SK-N-SH treated with all-trans-retinoic acid at 6 μM for 48 hours (cell line): ENCODE measurements around the gene PAPPA.

Experiments used
- ATAC-seq: fragments of 200-7000 bp; cut with Tn5 transposase; 3 replicates; pipeline ENCODE4 v1.9.1; 2020; ENCODE audit warnings: mild to moderate bottlenecking, moderate library complexity
- ARNTL ChIP-seq: fragments of 450-650 bp; formaldehyde crosslinking; IDR thresholded peaks from 2 replicates; pipeline ENCODE4 v1.5.0; 2020; ENCODE audit warnings: low read depth, mild to moderate bottlenecking, moderate library complexity, borderline replicate concordance
- BACH2 ChIP-seq: fragments of 250-450 bp; sonication (Bioruptor Pico); IDR thresholded peaks from 2 replicates; pipeline ENCODE4 v1.9.0; 2021; ENCODE audit warnings: mild to moderate bottlenecking, borderline replicate concordance
- CSDC2 ChIP-seq: fragments of 250-450 bp; sonication (Bioruptor Pico); IDR thresholded peaks from 2 replicates; pipeline ENCODE4 v1.5.0; 2020; ENCODE audit warnings: mild to moderate bottlenecking, moderate library complexity
- ESRRG ChIP-seq: fragments of 250-450 bp; sonication (Bioruptor Pico); IDR thresholded peaks from 2 replicates; pipeline ENCODE4 v1.6.1; 2021; ENCODE audit warnings: mild to moderate bottlenecking
- GLIS3 ChIP-seq: fragments of 250-450 bp; sonication (Bioruptor Pico); IDR thresholded peaks from 2 replicates; pipeline ENCODE4 v1.5.0; 2020; ENCODE audit warnings: mild to moderate bottlenecking, moderate library complexity
- ISL1 ChIP-seq: fragments of 250-450 bp; sonication (Bioruptor Pico); IDR thresholded peaks from 2 replicates; pipeline ENCODE4 v2.1.2; 2022; ENCODE audit warnings: mild to moderate bottlenecking, moderate library complexity
- OSR1 ChIP-seq: fragments of 250-450 bp; sonication (Bioruptor Pico); IDR thresholded peaks from 2 replicates; pipeline ENCODE4 v1.8.0; 2022; ENCODE audit warnings: moderate library complexity, mild to moderate bottlenecking, inconsistent platforms
- PPARA ChIP-seq: fragments of 250-450 bp; sonication (Bioruptor Pico); IDR thresholded peaks from 2 replicates; pipeline ENCODE4 v1.5.0; 2020; ENCODE audit warnings: mild to moderate bottlenecking, borderline replicate concordance
- RARB ChIP-seq: fragments of 250-450 bp; sonication (Bioruptor Pico); IDR thresholded peaks from 2 replicates; pipeline ENCODE4 v1.8.0; 2021; ENCODE audit warnings: mild to moderate bottlenecking, moderate library complexity
- SNAI2 ChIP-seq: fragments of 250-450 bp; sonication (Bioruptor Pico); IDR thresholded peaks from 2 replicates; pipeline ENCODE4 v1.5.0; 2020; ENCODE audit warnings: mild to moderate bottlenecking, moderate library complexity
- TCF4 ChIP-seq: fragments of 250-450 bp; sonication (Bioruptor Pico); IDR thresholded peaks from 2 replicates; pipeline ENCODE4 v1.8.0; 2021; ENCODE audit warnings: mild to moderate bottlenecking, moderate library complexity, borderline replicate concordance
- TOX ChIP-seq: fragments of 250-450 bp; sonication (Bioruptor Pico); IDR thresholded peaks from 2 replicates; pipeline ENCODE4 v1.8.0; 2021; ENCODE audit warnings: mild to moderate bottlenecking, moderate library complexity, borderline replicate concordance
- ZC3H10 ChIP-seq: fragments of 250-450 bp; sonication (Bioruptor Pico); IDR thresholded peaks from 2 replicates; pipeline ENCODE4 v1.5.1; 2021; ENCODE audit warnings: mild to moderate bottlenecking, moderate library complexity
- ZFP3 ChIP-seq: fragments of 250-450 bp; sonication (Bioruptor Pico); IDR thresholded peaks from 2 replicates; pipeline ENCODE4 v1.5.0; 2020; ENCODE audit warnings: mild to moderate bottlenecking, moderate library complexity
- ZFP30 ChIP-seq: fragments of 450-650 bp; formaldehyde crosslinking; IDR thresholded peaks from 2 replicates; pipeline ENCODE4 v1.5.0; 2022; ENCODE audit warnings: mild to moderate bottlenecking, moderate library complexity
- ZNF565 ChIP-seq: fragments of 450-650 bp; formaldehyde crosslinking; conservative IDR thresholded peaks from 2 replicates; pipeline ENCODE4 v1.5.0; 2020; ENCODE audit warnings: low read depth, mild to moderate bottlenecking, moderate library complexity
- ZNF70 ChIP-seq: fragments of 450-650 bp; formaldehyde crosslinking; IDR thresholded peaks from 2 replicates; pipeline ENCODE4 v1.5.0; 2020; ENCODE audit warnings: mild to moderate bottlenecking, moderate library complexity
- ZNF8 ChIP-seq: fragments of 450-650 bp; formaldehyde crosslinking; IDR thresholded peaks from 2 replicates; pipeline ENCODE4 v1.5.0; 2020; ENCODE audit warnings: mild to moderate bottlenecking, moderate library complexity
- TF ChIP-seq, protein P1 (sequence below): fragments of 250-450 bp; sonication (Bioruptor Pico); IDR thresholded peaks from 2 replicates; pipeline ENCODE4 v1.8.0; 2021; ENCODE audit warnings: low read depth, mild to moderate bottlenecking, moderate library complexity, borderline replicate concordance
- TF ChIP-seq, protein P2 (sequence below): fragments of 250-450 bp; sonication (Bioruptor Pico); IDR thresholded peaks from 2 replicates; pipeline ENCODE4 v1.5.0; 2020; ENCODE audit warnings: mild to moderate bottlenecking, moderate library complexity
- TF ChIP-seq, protein P3 (sequence below): fragments of 250-450 bp; sonication (Bioruptor Pico); IDR thresholded peaks from 2 replicates; pipeline ENCODE4 v1.5.1; 2020; ENCODE audit warnings: low read depth, mild to moderate bottlenecking, moderate library complexity
- TF ChIP-seq, protein P4 (sequence below): fragments of 250-450 bp; sonication (Bioruptor Pico); IDR thresholded peaks from 2 replicates; pipeline ENCODE4 v1.5.1; 2021; ENCODE audit warnings: mild to moderate bottlenecking, moderate library complexity

The PAPPA gene

DNA sequence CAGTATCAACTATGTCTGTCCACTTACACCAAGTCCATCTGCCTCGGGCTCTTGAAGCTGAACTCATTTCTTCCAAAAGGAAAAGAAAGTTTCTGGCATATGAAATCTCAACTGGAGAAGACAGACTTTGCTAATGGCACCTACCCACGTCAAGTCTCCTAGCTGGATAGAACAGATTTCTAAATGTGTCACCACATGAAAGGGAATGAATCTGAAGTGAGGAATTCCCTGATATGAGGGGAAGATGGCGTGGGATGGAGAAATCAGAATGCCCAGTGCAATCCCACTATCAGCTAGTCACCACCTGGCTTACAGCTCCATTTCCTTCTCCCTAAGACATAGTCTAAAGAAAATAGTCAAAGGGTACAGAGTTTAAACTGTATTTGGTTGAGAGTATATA lies 144.7 kb downstream of the PAPPA start:
- ATAC-seq = no peak
- TF ChIP-seq BACH2 (CRISPR knock-in tag) = no peak
- TF ChIP-seq ZNF8 (CRISPR knock-in tag) = no peak
- TF ChIP-seq ZNF565 (CRISPR knock-in tag) = no peak
- TF ChIP-seq CSDC2 = no peak
- TF ChIP-seq ZFP30 (CRISPR knock-in tag) = no peak
- TF ChIP-seq ZNF70 = no peak
- no peak for TF ChIP-seq SNAI2 (CRISPR knock-in tag)
- no peak for TF ChIP-seq RARB (CRISPR knock-in tag)
- no peak for TF ChIP-seq GLIS3 (CRISPR knock-in tag)
- TF ChIP-seq, protein P1, sequence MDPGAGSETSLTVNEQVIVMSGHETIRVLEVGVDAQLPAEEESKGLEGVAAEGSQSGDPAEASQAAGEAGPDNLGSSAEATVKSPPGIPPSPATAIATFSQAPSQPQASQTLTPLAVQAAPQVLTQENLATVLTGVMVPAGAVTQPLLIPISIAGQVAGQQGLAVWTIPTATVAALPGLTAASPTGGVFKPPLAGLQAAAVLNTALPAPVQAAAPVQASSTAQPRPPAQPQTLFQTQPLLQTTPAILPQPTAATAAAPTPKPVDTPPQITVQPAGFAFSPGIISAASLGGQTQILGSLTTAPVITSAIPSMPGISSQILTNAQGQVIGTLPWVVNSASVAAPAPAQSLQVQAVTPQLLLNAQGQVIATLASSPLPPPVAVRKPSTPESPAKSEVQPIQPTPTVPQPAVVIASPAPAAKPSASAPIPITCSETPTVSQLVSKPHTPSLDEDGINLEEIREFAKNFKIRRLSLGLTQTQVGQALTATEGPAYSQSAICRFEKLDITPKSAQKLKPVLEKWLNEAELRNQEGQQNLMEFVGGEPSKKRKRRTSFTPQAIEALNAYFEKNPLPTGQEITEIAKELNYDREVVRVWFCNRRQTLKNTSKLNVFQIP (CRISPR knock-in tag) = no peak
- TF ChIP-seq PPARA (CRISPR knock-in tag) = no peak
- no peak for TF ChIP-seq OSR1
- no peak for TF ChIP-seq ISL1 (CRISPR knock-in tag)
- TF ChIP-seq ESRRG (CRISPR knock-in tag) = no peak
- TF ChIP-seq ARNTL (CRISPR knock-in tag) = no peak
- TF ChIP-seq, protein P2, sequence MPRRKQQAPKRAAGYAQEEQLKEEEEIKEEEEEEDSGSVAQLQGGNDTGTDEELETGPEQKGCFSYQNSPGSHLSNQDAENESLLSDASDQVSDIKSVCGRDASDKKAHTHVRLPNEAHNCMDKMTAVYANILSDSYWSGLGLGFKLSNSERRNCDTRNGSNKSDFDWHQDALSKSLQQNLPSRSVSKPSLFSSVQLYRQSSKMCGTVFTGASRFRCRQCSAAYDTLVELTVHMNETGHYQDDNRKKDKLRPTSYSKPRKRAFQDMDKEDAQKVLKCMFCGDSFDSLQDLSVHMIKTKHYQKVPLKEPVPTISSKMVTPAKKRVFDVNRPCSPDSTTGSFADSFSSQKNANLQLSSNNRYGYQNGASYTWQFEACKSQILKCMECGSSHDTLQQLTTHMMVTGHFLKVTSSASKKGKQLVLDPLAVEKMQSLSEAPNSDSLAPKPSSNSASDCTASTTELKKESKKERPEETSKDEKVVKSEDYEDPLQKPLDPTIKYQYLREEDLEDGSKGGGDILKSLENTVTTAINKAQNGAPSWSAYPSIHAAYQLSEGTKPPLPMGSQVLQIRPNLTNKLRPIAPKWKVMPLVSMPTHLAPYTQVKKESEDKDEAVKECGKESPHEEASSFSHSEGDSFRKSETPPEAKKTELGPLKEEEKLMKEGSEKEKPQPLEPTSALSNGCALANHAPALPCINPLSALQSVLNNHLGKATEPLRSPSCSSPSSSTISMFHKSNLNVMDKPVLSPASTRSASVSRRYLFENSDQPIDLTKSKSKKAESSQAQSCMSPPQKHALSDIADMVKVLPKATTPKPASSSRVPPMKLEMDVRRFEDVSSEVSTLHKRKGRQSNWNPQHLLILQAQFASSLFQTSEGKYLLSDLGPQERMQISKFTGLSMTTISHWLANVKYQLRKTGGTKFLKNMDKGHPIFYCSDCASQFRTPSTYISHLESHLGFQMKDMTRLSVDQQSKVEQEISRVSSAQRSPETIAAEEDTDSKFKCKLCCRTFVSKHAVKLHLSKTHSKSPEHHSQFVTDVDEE (CRISPR knock-in tag) = no peak
- TF ChIP-seq, protein P3, sequence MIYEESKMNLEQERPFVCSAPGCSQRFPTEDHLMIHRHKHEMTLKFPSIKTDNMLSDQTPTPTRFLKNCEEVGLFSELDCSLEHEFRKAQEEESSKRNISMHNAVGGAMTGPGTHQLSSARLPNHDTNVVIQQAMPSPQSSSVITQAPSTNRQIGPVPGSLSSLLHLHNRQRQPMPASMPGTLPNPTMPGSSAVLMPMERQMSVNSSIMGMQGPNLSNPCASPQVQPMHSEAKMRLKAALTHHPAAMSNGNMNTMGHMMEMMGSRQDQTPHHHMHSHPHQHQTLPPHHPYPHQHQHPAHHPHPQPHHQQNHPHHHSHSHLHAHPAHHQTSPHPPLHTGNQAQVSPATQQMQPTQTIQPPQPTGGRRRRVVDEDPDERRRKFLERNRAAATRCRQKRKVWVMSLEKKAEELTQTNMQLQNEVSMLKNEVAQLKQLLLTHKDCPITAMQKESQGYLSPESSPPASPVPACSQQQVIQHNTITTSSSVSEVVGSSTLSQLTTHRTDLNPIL (CRISPR knock-in tag) = no peak
- TF ChIP-seq TCF4 = no peak
- TF ChIP-seq ZFP3 (CRISPR knock-in tag) = no peak
- no peak for TF ChIP-seq TOX (CRISPR knock-in tag)

DNA sequence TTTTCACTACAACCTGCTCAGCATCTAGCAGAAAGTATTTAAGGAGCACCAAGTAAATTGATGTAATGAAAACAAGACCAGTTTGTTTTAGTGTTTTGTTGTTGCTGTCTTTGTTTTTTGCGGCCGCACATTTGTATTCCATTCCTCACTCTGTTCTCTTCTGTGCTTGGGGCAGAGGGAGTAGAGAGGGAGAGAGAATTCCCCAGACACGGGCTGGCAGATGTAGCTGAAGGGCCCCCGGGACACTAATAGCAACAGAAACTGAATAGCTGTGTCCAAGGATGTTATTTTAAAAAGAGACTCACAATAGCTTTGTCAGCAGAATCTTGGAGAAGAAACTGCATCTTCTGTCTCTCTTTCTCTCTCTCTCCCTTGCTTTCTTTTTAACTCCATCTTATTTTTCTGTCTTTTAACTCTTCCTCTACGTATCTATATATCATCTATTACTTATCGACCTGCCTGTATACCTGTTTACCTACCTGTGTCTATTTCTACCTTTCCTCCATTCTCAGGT lies 145.3 kb downstream of the PAPPA start:
- TF ChIP-seq ZNF565 (CRISPR knock-in tag) (no peak), OSR1 (no peak)
- no peak for ATAC-seq

DNA sequence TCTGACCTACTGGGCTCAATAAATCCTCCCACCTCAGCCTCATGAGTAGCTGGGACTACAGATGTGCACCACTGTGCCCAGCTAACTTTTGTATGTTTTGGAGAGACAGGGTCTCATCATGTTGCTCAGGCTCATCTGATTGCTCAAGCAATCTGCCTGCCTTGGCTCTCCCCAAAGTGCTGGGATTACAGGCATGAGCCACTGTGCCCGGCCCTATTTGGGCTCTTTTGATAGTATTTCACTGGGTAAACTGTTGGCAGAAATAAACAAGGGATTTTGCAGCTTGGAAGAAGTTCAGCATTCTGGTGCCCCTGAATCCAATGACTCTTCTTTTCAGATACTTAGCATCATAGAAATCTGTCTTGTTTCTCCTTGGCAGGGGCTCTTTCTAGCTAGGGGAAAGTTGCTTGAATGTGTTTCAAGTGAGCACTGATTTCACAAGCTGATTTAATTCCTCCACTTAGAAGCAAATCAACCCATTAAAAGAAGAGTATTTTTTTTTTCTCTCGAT lies 146.8 kb downstream of the PAPPA start:
- ATAC-seq = no peak
- no peak for TF ChIP-seq ZFP3 (CRISPR knock-in tag)
- TF ChIP-seq, protein P1 (CRISPR knock-in tag) = no peak
- TF ChIP-seq ZNF565 (CRISPR knock-in tag) = no peak
- no peak for TF ChIP-seq SNAI2 (CRISPR knock-in tag)
- TF ChIP-seq, protein P4, sequence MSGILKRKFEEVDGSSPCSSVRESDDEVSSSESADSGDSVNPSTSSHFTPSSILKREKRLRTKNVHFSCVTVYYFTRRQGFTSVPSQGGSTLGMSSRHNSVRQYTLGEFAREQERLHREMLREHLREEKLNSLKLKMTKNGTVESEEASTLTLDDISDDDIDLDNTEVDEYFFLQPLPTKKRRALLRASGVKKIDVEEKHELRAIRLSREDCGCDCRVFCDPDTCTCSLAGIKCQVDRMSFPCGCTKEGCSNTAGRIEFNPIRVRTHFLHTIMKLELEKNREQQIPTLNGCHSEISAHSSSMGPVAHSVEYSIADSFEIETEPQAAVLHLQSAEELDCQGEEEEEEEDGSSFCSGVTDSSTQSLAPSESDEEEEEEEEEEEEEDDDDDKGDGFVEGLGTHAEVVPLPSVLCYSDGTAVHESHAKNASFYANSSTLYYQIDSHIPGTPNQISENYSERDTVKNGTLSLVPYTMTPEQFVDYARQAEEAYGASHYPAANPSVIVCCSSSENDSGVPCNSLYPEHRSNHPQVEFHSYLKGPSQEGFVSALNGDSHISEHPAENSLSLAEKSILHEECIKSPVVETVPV (CRISPR knock-in tag) = no peak
- TF ChIP-seq ZC3H10 (CRISPR knock-in tag) = no peak
- TF ChIP-seq OSR1 = no peak
- TF ChIP-seq, protein P3 (CRISPR knock-in tag) = no peak
- no peak for TF ChIP-seq ESRRG (CRISPR knock-in tag)
- TF ChIP-seq CSDC2 = no peak
